ENCODE data around the gene CD3D.

CD3D gene

GRCh38 chr11:118295815-118296454, 46.6 kb downstream of the CD3D start:
- DNase-seq, result peak; percentile 11

- DNase-seq, result no peak
These were observed 47.3 kb downstream of the CD3D start for GRCh38 chr11:118295199-118295598.

DNA sequence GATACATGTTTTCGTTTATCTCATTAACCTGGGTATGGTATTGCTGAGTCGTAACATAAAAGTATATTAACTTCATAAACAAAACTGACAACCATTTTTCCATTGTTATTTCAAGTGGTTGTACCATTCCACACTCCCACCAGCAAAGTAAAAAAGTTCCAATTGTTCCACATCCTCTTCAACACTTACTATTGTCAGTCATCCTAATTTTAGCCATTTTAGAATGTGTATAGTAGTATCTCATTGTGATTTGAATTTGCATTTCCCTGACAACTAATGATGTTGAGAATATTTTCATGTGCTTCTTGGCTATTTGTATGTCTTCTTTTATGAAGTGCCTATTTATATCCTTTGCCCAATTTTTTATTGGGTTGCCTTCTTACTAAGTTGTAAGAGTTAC, 48.5 kb downstream of the CD3D start:
- no peak for DNase-seq

GRCh38 chr11:118291477-118292135, 50.9 kb downstream of the CD3D start:
- DNase-seq, result no peak

GRCh38 chr11:118290923-118291322, 51.6 kb downstream of the CD3D start:
- DNase-seq, result no peak

DNA sequence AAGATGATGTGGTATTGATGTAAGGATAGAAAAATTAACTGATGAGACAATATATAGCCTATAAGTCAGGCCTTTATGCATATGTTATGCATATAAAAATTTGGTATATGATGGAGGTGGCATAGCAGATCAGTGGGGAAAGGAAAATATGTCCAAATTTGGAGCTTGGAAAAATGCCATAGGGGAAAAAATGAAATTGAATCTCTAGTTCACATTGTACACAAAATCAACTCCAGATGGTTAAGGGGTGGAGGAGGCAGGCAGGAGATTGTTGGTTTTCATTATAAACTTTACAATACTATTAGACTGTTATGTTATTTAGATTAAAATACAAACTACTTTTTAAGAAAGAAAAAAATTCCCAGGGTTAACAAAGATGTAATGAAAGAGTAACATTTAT, 53.1 kb downstream of the CD3D start:
- no peak for DNase-seq

Data from fibroblast of skin of back (primary cell).